HG03432 (cell line): ENCODE measurements around the gene FOSL2.

Source experiments
- ATAC-seq: cut with Tn5 transposase; IDR thresholded peaks from one replicate; pipeline ENCODE4 v1.9.1; 2021; ENCODE audit warnings: mild to moderate bottlenecking, moderate library complexity; ENCODE audit not compliant: unreplicated experiment

FOSL2 gene

GRCh38 chr2:28374331-28374730 is 18.3 kb upstream of the FOSL2 start:
- ATAC-seq, result no peak

GRCh38 chr2:28375236-28375635 is 17.4 kb upstream of the FOSL2 start:
- no peak for ATAC-seq

GRCh38 chr2:28375742-28376631 is 16.7 kb upstream of the FOSL2 start:
- ATAC-seq, result no peak

GRCh38 chr2:28377195-28377816 is 15.4 kb upstream of the FOSL2 start:
- no peak for ATAC-seq

- ATAC-seq, result no peak
These were observed 14.5 kb upstream of the FOSL2 start for GRCh38 chr2:28377984-28378678.

GRCh38 chr2:28378679-28379584 is 13.7 kb upstream of the FOSL2 start:
- ATAC-seq, result no peak

GRCh38 chr2:28380219-28380618 is 12.4 kb upstream of the FOSL2 start:
- ATAC-seq, result no peak

GRCh38 chr2:28381225-28382180 is 11.2 kb upstream of the FOSL2 start:
- ATAC-seq, result no peak

GRCh38 chr2:28382755-28383154 is 9.9 kb upstream of the FOSL2 start:
- no peak for ATAC-seq

- no peak for ATAC-seq
These were observed 5.3 kb upstream of the FOSL2 start for GRCh38 chr2:28387082-28387960.

- ATAC-seq, result no peak
These were observed 3.0 kb upstream of the FOSL2 start for GRCh38 chr2:28389399-28390240.

GRCh38 chr2:28390241-28390745 is 2.4 kb upstream of the FOSL2 start:
- no peak for ATAC-seq

GRCh38 chr2:28390746-28391563 is 1.7 kb upstream of the FOSL2 start:
- ATAC-seq, result no peak

GRCh38 chr2:28391564-28392296 is 928 bp upstream of the FOSL2 start:
- peak; percentile 36 for ATAC-seq

GRCh38 chr2:28393114-28393836 is 617 bp downstream of the FOSL2 start:
- no peak for ATAC-seq
